Stimulated activated CD8-positive, alpha-beta memory T cell treated with anti-CD3 and anti-CD28 coated beads, Interleukin-2, amount 100 ng/mL, for 1 hour (primary cell): ENCODE measurements around the gene GNPTG.
A peak's percentile ranks its signal among the peaks of the same experiment; 100 is the strongest.

ENCODE experiments used
- DNase-seq, 2 donors: peaks; one replicate each; pipeline ENCODE4 v3.0.0-alpha.2; 2020; ENCODE audit warnings: low read depth in 2 of 2

Gene GNPTG

DNA sequence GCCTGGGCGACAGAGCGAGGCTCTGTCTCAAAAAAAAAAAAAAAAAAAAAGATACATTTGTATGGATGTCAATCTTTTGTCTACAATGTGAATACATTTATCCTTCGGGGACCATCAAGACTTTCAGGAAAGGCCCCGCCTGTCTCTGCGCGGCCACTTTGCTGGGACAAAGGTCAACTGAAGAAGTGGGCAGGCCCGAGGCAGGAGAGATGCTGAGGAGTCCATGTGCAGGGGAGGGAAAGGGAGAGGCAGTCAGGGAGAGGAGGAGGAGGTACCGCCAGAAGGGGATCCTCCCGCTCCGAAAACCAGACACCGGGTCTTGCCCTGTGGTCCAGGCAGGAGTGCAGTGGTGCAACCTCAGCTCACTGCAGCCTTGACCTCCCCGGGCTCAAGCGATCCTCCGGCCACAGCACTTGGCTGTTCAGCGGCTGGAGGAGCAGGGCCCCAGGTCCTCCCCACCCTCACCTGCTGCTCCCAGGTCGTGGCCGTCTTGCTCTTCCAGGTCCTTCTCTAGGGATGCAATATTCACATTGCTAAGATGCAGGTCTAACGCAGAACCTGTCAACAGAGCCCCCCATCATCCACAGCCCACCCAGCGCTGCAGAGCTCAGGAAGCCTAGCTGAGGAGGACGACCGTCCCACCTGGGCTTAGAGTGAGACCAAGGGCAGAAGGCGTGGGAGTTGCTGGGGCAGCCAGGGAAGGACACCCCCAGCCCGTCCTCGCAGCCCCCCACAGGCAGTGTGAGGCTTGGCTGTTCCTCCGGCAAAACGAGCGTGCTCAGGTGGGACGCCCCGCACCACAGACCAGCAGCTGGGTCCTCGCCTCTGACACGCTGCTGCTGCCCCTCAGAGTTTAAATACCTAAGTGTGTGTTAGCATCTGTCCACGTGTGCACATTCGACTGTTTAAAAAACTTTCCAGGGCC, 19.6 kb downstream of the GNPTG start:
- DNase-seq: no peak

DNA sequence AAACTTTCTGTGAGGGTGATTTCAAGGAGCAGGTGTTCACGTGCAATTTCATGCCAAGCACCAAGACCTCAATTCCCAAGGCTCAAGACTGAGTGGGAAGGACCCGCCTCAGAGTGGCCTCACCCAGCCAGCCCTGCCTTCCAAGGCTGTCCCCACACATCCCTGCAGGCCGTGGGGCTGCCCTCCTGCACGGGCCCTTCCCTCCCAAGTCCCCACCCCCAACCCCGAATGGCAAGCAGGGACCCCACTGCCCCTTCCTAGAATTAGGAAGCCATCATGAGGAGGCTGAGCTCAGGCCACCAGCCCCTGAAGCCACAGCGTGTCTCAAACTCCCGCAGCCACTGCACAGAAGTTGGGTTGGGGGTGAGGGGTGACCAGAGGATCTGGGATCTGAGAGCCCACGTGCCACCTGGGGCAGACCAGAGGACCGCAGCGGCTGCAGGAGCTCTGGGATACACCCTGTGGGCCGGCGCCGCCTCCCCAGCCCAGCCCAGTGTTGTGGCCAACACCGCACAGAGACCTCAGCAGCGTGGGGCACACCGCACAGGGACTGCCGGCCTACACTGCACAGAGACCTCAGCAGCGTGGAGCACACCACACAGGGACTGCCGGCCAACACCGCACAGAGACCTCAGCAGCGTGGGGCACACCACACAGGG, 20.7 kb downstream of the GNPTG start:
- DNase-seq: no peak

DNA sequence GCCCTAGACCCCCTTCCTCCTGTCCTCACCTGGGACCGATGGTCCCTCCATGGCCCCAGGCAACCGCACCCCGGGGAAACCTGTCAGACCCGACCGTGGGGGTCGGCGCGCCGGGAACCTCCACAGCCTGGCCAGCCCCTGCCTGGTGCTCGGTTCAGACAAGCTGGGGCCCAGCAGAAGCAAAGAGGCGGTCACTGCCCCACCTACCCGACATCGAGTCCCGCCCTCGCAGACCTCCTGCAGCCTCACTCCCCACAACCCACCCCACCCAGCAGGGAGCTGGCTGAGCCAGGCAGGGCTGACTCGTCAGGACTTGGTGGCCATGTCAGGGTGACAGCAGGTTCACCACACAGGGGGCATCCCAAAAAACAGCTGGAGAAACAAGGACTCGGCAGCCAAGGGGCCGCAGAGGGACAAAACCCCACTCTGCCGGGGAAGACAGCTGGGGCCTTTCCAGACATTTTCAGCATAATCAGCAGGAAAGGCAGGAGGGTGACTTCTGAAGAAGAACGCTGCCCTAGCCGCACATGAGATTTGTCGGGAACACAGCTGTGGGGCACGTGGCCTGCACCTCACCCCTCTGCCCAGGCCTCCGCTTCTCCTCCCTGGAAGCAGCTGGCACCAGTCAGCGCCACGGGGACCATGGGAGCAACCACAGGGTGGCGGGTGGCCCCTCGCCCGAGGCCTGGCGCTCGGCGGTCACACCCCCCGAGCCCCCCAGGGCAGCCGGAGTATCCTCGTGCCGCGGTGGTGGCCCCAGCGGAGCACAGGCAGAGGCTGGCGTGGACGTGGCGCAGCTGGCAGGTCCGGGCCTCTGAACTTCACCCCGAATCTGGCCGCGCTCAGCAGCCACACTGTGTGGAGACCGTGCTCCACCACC, 22.9 kb downstream of the GNPTG start:
- no peak for DNase-seq

DNA sequence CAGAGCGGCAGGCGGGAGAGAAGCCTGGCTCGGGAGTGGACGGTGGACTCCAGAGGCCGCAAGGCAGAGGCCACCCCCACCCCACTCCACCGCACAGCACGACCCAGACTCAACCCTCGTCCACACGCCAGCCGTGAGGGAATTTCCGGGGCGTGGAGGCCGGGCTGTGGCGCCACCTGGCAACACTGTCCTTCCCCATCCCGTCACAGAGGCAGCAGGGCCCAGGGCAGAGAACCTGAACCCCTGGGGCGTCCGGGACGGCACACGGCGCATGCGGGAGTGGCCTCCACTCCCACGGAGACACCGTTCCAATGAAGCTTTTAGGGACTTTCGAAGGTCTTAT, 23.5 kb downstream of the GNPTG start:
- DNase-seq: no peak

DNA sequence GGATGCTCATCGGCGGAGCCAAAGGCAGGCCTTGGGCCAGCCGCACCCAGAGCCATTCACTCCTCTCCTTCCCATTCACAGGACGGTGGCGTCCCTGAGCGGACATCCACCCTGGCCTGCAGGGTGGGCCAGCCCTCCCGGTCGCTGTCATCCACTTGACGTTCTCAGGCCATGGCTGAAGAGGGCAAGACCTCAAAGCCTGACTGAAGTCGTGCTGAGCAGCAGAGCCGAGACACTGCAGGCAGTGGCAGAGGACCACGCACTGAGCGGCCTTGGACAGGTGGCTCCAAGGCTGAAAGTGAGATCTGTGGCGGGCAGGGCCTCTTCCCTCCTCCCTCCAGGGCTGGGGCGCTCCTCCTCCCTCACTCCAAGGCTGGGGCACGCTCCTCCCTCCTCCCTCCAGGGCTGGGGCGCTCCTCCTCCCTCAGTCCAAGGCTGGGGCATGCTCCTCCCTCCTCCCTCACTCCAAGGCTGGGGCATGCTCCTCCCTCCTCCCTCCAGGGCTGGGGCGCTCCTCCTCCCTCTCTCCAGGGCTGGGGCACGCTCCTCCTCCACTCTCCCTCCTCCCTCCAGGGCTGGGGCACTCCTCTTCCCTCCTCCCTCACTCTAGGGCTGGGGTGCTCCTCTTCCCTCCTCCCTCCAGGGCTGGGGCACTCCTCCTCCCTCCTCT, 24.1 kb downstream of the GNPTG start:
- no peak for DNase-seq

DNA sequence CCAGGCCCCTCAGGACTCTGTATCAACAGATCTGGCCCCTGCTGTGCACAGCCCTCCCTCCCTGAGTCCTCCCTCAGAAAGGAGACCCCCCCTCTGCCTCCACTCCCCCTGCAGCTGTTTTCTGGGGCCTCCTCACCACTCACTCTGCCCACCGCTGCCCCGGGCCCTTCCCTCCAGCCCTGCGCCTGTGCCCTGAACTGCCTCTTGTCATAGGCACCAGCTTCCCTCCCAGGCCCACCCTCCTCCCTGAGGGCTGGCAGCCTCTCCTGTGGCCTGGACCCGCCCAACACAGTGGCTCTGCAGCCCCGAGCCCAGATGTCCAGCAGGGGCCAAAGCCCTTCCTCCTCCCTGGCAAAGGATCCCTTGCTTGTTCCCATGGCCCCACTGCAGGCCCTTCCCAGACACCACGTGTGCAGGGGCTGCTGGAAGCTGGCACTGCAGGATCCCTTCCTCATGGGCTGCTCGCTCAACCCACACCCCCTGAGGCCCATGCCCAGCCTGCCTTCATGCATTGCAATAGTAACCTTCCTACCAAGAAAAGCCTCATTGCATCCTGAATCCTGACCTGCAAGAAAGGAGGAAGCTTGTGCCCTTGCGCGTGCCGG, 25.8 kb downstream of the GNPTG start:
- no peak for DNase-seq

DNA sequence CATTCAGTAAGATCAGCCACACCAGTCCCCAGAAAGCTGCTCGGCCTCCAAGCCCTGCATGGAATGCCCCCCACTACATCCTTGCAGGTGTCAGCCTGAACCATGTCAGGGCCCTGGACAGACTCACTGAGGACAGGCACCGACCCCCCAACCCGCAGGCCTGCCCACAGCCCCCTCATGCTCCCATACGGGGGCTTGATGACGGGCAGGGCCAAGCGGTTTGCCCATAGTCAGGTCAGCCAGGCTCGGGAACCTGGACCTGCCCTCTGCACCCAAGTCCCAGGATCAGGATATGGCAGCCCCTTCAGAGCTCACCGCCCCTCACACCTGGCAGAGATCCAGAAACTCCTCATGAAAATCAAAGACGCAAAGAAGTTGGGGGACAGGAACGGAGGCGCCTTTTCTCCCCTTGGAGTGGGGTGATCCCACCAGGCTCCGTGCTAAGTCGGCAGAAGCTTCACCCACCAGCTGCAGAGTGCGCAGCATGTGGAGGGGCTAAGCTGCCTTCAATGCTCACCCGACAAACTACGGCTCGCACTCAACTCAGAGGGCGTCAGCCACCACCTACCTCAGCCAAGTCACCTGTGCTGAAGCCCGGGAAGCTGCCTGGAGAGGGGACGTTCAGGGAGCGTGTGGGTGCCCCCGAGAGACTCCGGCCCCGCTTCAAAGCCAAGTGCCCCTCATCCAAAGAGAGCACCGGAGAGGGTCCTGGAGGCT, 26.5 kb downstream of the GNPTG start:
- DNase-seq: no peak

DNA sequence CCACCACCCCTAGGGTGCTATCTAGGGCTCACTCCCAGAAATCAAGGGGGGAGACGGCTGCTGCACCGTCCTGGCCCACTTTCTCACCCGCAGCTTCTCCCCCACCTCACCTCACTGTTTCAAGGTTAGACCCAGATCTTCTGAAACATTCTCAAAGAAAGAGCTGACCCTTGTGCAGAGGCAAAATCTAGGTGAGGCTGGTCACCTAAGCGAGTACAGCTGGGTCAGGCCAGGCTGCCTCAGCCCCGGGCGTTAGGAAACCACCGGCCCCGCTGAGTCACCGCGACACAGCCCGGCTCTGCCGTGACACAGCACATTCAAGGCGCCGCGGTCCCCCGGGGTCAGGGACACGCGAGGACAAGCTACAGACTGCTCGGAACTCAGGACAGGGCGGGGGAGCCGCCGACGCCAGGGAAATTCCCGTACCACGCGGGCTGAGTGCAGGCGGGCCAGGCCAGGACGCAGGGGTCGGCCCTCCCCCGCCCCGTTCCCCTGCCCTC, 27.1 kb downstream of the GNPTG start:
- DNase-seq: peak; percentile 11 to 17

DNA sequence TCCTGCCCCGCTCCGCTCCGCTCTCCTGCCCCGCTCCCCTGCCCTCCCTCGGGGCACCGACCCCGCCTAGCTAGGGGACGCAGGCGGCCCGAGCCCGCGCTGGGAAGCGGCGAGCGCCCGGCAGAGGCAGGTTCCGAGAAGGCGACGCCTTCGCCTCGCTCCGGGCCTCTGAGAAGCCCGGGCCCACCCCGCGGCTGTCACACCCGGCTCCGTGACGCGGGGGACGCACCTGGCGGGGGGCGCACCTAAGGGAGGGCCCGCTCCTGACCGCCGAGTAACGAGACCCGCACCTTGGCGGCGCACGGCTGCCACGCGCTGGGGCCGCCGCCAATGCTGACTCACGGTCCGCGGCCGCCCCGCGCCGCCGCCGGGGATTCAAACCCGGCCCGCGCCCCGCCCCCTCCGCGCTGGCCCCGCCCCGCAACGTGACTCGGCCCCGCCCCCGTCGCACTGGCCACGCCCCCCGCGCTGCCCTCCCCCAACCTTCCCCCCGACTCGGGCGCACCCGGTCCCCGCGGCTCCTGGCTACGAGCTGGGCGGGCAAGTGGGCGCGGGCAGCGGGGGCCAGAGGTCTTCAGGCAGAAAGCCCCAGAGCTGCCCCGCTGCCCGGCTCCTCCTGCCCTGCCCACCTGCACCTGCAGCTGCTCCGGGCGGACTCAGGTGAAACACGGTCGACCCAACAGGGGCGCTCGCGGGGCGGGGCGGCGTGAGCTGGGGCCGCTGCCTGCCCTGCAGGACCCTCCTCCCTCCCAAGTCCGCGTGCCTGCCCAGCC, 27.8 kb downstream of the GNPTG start:
- DNase-seq: peak; percentile 26 to 53

DNA sequence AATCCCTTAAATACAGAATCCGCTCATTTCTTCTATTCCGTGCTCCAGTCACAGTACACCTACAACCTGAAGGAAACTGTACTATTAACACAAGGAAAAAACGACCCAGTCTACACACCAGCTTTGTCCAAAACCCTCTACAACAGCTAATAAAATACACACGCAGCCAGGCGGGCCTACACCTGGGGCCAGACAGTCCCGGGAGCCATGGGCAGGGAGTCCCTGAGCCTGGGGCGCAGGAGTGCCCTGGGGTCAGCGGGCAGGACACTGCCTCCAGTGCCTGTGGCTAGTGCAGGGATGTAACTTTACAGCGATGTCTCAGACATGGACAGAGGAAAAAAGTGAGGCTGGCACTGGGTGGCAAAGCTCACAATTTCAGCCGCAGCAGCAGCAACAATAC, 28.5 kb downstream of the GNPTG start:
- no peak for DNase-seq

DNA sequence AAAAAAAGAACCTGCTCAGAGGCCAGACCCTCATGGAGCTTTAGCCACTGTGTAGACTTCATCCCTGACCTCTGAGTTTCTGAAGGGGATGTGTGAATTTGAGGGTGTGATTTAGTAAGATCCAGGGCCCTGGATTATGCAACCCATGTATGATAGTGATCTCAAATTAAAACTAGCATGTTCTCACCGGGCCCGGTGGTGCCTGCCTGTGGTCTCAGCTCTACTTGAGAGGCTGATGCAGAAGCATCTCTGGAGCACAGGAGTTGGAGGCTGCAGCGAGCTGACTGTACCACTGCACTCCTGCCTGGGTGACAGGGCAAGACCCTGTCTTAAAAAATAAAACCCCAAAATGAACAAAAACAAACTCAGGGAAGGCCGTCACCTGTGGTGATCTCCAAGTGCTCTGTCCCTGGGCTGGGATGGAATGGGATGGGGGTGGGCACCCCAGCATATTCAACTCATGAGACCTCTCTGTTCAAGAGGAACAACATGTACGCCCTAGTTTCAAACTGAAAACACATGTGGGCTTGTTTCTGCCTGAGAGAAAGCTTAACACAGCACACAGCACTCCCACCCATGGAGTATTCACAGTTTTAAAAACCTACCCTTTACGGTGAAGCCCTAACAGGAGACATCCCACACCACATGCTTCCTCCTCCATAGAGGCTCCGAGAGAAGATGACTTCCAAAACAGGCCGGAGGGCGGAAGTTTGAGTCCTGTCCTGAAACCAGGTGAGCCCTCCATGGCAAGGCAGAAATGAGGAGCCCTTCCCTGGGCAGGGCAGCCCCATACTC, 30.1 kb downstream of the GNPTG start:
- no peak for DNase-seq

DNA sequence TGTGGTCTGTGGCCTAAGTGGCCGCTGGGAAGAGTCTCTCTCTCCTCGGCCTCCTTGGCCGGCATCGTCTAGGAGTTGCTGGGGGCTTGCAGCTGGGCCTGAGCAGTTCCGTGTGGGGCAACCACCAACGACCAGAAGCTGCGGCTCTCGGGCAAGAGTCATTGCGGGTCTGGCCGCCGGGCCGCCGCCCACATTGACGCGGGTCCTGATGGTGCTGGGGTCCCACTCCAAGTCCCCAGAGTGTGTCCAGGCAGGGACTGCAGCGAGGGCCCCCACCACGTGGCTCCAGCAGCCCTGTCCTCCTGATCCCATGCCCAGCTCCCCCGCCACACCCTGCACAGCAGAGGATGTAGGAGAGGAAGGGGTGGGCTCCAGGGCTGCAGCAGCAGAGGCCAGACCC, 31.8 kb downstream of the GNPTG start:
- DNase-seq: no peak

DNA sequence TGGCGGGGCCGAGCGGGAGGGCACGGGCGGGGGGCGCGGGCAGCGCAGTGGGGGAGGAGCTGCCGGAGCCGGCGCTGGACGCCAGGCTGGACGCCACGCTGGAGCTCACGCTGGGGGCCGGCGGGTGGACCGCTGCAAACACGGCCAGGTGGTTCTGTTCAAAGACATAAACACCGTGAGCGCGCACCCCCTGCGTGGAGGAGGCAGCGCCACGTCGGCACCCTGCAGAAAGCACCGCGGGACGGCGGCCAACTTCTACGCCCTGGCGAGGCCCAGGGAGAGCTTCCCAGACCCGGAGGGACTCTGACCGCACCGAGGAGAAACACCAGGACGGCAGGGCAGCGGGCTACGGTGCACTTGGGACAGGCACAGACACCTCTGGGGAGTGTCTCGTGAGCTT, 33.5 kb downstream of the GNPTG start:
- DNase-seq: no peak

DNA sequence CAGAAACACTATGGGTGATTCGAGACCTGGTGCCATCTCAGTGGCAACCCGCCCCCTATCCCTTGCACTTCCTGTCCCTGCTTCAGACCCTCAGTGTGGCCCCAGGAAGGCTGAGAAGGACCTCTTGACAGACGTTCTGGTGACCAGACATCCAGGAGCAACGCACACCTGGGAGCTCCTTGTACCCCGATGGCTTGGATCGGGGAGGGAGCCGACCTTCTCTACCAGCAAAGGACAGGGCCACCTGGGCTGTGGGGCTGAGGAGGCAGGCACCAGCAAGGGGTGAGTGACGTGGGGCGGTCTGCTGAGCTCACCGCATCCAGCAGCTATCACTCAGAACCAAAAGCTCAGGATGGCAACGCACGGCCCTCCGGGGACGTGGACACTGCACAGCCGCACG, 35.6 kb downstream of the GNPTG start:
- no peak for DNase-seq

DNA sequence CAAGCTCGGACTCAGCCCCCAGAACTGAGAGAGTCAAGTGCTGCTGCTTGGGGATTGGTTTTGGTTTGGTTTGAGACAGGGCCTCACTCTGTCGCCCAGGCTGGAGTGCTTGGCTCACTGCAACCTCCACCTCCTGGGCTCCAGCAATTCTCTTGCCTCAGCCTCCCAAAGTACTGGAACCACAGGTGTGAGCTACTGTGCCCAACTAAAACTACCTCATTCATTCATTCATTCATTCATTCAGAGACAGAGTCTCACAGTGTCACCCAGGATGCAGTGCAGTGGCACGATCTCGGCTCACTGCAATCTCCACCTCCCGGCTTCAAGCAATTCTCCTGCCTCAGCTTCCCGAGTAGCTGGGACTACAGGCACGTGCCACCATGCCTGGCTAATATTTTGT, 38.0 kb downstream of the GNPTG start:
- no peak for DNase-seq

DNA sequence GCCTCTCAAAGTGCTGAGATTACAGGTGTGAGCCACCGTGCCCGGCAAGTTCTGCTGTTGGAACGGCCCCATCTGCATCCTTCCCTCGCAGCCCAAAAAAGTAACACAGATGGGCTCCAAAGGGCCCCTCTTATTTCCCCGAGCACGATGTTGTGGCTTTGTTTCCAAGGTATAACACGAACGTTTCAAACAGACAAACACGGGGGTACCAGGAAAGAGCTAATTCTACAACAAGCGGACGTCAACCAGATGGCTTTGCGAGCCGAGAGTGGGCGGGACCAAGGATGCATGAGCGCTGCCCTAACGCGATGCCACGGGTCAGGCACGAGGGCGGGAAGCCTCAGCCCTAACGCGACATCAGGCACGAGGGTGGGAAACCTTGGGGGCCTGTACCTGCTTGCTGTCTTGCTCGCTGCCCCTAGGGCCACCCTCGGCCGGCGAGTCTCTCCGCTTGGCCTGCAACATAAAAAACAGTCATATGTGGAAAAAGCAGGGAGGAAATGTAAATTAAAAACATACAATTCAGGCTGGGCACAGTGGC, 38.6 kb downstream of the GNPTG start:
- no peak for DNase-seq

DNA sequence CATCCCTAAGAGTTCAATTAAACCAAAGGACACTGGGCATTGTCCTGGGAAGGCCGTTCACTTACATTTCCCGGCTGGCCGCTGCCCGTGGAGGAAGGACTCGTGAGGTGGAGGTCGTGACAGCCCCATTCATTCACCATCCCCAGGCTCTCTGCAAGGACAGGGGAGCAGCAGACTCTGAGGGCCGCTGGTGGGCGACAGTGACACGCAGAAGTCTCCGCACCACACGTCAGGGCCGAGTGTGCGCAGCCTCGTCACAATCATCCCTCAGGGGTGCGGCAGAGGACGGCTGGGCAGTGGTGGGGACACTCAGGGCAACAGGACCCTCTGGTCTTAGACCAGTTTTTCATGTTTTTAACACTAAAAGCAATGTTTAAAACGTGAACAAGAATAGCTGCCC, 41.1 kb downstream of the GNPTG start:
- no peak for DNase-seq

DNA sequence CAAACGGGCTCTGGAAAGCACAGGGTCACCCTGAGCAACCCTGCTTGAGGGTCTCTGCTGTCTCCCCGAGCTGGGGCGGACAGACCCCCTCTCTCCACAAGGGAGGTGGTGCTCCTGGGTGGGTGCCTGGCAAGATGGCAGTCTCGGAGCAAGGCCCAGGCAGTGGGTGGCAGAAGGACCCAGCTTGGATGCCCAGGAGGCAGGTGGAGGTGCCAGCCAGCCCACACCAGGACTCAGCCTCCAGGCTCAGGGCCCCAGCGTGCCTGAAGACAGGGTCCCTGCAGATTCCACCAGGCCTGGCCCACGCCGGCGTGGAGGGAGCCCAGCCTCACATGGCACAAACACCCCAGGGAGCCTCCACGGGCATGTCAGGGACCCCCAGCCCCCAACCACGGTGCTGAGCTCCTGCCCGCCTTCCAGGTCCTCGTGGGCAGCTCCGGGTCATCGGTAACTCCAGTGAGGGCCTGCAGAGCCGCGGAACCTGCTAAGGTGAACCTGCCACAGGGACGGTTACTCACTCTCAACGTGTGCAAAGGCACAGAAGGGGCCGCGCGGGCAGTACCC, 42.0 kb downstream of the GNPTG start:
- no peak for DNase-seq
